Stimulated activated CD8-positive, alpha-beta memory T cell treated with anti-CD3 and anti-CD28 coated beads, Interleukin-2, amount 100 ng/mL, for 48 hours (primary cell): ENCODE measurements around the gene DEFB108B.
"Not testable (repeated sequence)": the region's sequence is repeated elsewhere in the genome, so short reads cannot be mapped to it uniquely, and the experiment has no call there.

Experiments
- DNase-seq, 2 donors: peaks; one replicate each; pipeline ENCODE4 v3.0.0-alpha.2; 2020; ENCODE audit warnings: low read depth in 2 of 2

Gene DEFB108B

GRCh38 chr11:71813481-71814355 lies 19.3 kb upstream of the DEFB108B start:
- DNase-seq: peak; percentile 65 to 69

GRCh38 chr11:71821539-71821938 lies 11.5 kb upstream of the DEFB108B start:
- DNase-seq: not testable (repeated sequence)

- DNase-seq: not testable (repeated sequence)
These were observed 3.8 kb upstream of the DEFB108B start for GRCh38 chr11:71829247-71829646.

GRCh38 chr11:71829686-71830085 lies 3.3 kb upstream of the DEFB108B start:
- not testable (repeated sequence) for DNase-seq

- DNase-seq: not testable (repeated sequence)
These were observed 9.7 kb downstream of the DEFB108B start for GRCh38 chr11:71842720-71843119.

GRCh38 chr11:71843355-71843754 lies 10.4 kb downstream of the DEFB108B start:
- DNase-seq: not testable (repeated sequence)

GRCh38 chr11:71843858-71844257 lies 10.9 kb downstream of the DEFB108B start:
- no peak for DNase-seq

- not testable (repeated sequence) for DNase-seq
These were observed 20.9 kb downstream of the DEFB108B start for GRCh38 chr11:71853895-71854294.

- not testable (repeated sequence) for DNase-seq
These were observed 22.9 kb downstream of the DEFB108B start for GRCh38 chr11:71855880-71856279.

GRCh38 chr11:71860835-71861234 lies 27.8 kb downstream of the DEFB108B start:
- DNase-seq: not testable (repeated sequence)

GRCh38 chr11:71863978-71864627 lies 31.1 kb downstream of the DEFB108B start:
- DNase-seq: not testable (repeated sequence)

- not testable (repeated sequence) for DNase-seq
These were observed 34.2 kb downstream of the DEFB108B start for GRCh38 chr11:71867209-71867608.

GRCh38 chr11:71869931-71870330 lies 36.9 kb downstream of the DEFB108B start:
- DNase-seq: not testable (repeated sequence)

GRCh38 chr11:71870661-71871060 lies 37.7 kb downstream of the DEFB108B start:
- not testable (repeated sequence) for DNase-seq

- not testable (repeated sequence) for DNase-seq
These were observed 43.3 kb downstream of the DEFB108B start for GRCh38 chr11:71876262-71876661.

GRCh38 chr11:71878059-71878458 lies 45.1 kb downstream of the DEFB108B start, which contains the start of gene DEFB131B:
DEFB131B (plus strand) TSS chr11:71878453; CDS start chr11:71878453, 0 bp downstream.
- not testable (repeated sequence) for DNase-seq

- DNase-seq: not testable (repeated sequence)
These were observed 52.8 kb downstream of the DEFB108B start for GRCh38 chr11:71885806-71886205.
